HCT116 (cell line): ENCODE data around the gene SMG6. TPM values are rescaled to one million over a fixed set of nuclear protein-coding genes. Genes with fewer than 3 reads are reported as not detected.

ENCODE experiments used
- ATAC-seq: fragments of 200-7000 bp; cut with Tn5 transposase; 2 replicates; pipeline ENCODE4 v1.9.1; 2020; ENCODE audit warnings: mild to moderate bottlenecking, moderate library complexity
- BruUV-seq: library from RNA; stranded (reverse); fragments of 400-500 nt; replicated peaks from 2 replicates; lab custom pipeline; 2021; lab: Mats Ljungman, UMichigan
- CTCF ChIA-PET: fragments of 300-600 bp; sonication (Branson Sonifier 250); formaldehyde crosslinking; loops from one replicate; lab custom pipeline; 2021; ENCODE audit warnings: antibody characterized with exemption; lab: Charles Lee
- POLR2A ChIA-PET: fragments of 300-600, 350-600 bp; sonication (Branson Sonifier 250); formaldehyde crosslinking; loops from one replicate; lab custom pipeline; 2021; ENCODE audit warnings: antibody characterized with exemption; lab: Charles Lee
- RAD21 ChIA-PET, 2 experiments: fragments of 300-600 bp; sonication (Branson Sonifier 250); formaldehyde crosslinking; loops; one replicate each; lab custom pipeline; 2023; ENCODE audit warnings: low total read pairs in 2 of 2; ENCODE audit not compliant: uncharacterized antibody in 2 of 2, unreplicated experiment in 2 of 2, low non-redundant PET in 1 of 2; lab: Charles Lee
- DNase-seq: peaks from one replicate; pipeline ENCODE4 v3.0.0-alpha.2; 2010; ENCODE audit warnings: low read depth, low spot score
- H2AFZ ChIP-seq: fragments of 200-600 bp; shearing (Covaris generic), sonication (generic); 2 replicates; pipeline ENCODE4 v1.6.1; 2017; ENCODE audit warnings: low read depth, mixed run types, mixed read lengths, antibody characterized with exemption, low read length; ENCODE audit not compliant: poor library complexity, severe bottlenecking
- H3K27ac ChIP-seq: 2 replicates; pipeline ENCODE4 v1.5.1; 2012; ENCODE audit warnings: low read depth, low read length
- H3K27me3 ChIP-seq: fragments of 200-600 bp; sonication (generic); 2 replicates; pipeline ENCODE4 v1.6.1; 2016; ENCODE audit warnings: mixed run types, low read length, mixed read lengths; ENCODE audit not compliant: insufficient read depth
- H3K36me3 ChIP-seq, 2 experiments: fragments of 200-500 bp in 1 of 2; fragments of 200-600 bp in 1 of 2; sonication (Bioruptor generic) in 1 of 2; sonication (generic) in 1 of 2; 2 replicates each; pipeline versions ENCODE4 v1.5.1 to v1.6.1; 2014 to 2016; ENCODE audit warnings: low read length in 2 of 2, inconsistent platforms in 1 of 2, mixed read lengths in 1 of 2, mixed run types in 1 of 2; ENCODE audit not compliant: insufficient read depth in 2 of 2, control insufficient read depth in 1 of 2
- H3K4me1 ChIP-seq, 2 experiments: fragments of 200-600 bp in 1 of 2; sonication (generic) in 1 of 2; 2 replicates each; pipeline versions ENCODE4 v1.5.1 to v1.6.1; 2012 to 2017; ENCODE audit warnings: low read length in 2 of 2, inconsistent platforms in 1 of 2, mild to moderate bottlenecking in 1 of 2, mixed read lengths in 1 of 2, mixed run types in 1 of 2, moderate library complexity in 1 of 2; ENCODE audit not compliant: insufficient read depth in 2 of 2, control insufficient read depth in 1 of 2
- H3K4me2 ChIP-seq: fragments of 200-600 bp; sonication (generic); 2 replicates; pipeline ENCODE4 v1.6.1; 2017; ENCODE audit warnings: mixed run types, low read length, mixed read lengths
- H3K4me3 ChIP-seq, 2 experiments: fragments of 200-600 bp in 1 of 2; sonication (generic) in 1 of 2; replicated peaks in 1 of 2; 2 replicates each; pipeline ENCODE4 v1.5.1; 2011 to 2016; ENCODE audit warnings: low read length in 2 of 2, control low read depth in 1 of 2, low read depth in 1 of 2, mild to moderate bottlenecking in 1 of 2, mixed read lengths in 1 of 2, mixed run types in 1 of 2
- H3K79me2 ChIP-seq: fragments of 200-600 bp; sonication (generic); 2 replicates; pipeline ENCODE4 v1.6.1; 2017; ENCODE audit warnings: mild to moderate bottlenecking, mixed run types, low read length, moderate library complexity, mixed read lengths; ENCODE audit not compliant: insufficient read depth
- H3K9ac ChIP-seq: fragments of 200-600 bp; sonication (generic); 2 replicates; pipeline ENCODE4 v1.6.1; 2016; ENCODE audit warnings: low read length, mixed read lengths
- H3K9me2 ChIP-seq: fragments of 200-600 bp; sonication (generic), shearing (Covaris generic); 2 replicates; pipeline ENCODE4 v1.6.1; 2017; ENCODE audit warnings: mixed run types, mild to moderate bottlenecking, moderate library complexity; ENCODE audit not compliant: insufficient read depth
- H3K9me3 ChIP-seq, 2 experiments: fragments of 200-500 bp in 1 of 2; fragments of 200-600 bp in 1 of 2; sonication (Bioruptor generic) in 1 of 2; sonication (generic) in 1 of 2; 2 replicates each; pipeline ENCODE4 v1.6.1; 2014 to 2017; ENCODE audit warnings: low read length in 2 of 2, mixed read lengths in 2 of 2, inconsistent platforms in 1 of 2, low read depth in 1 of 2, mild to moderate bottlenecking in 1 of 2, mixed run types in 1 of 2, moderate library complexity in 1 of 2; ENCODE audit not compliant: control insufficient read depth in 1 of 2, insufficient read depth in 1 of 2
- H4K20me1 ChIP-seq: fragments of 200-600 bp; sonication (generic), shearing (Covaris generic); 2 replicates; pipeline ENCODE4 v1.6.1; 2017; ENCODE audit warnings: mixed run types, mild to moderate bottlenecking, moderate library complexity; ENCODE audit not compliant: insufficient read depth
- EGR1 ChIP-seq: IDR thresholded peaks from 2 replicates; pipeline ENCODE4 v1.6.1; 2012; ENCODE audit warnings: low read depth
- ELF1 ChIP-seq: IDR thresholded peaks from 2 replicates; pipeline ENCODE4 v1.6.1; 2012; ENCODE audit warnings: low read depth, borderline replicate concordance
- MAX ChIP-seq: IDR thresholded peaks from 2 replicates; pipeline ENCODE4 v1.6.1; 2012
- POLR2A ChIP-seq: IDR thresholded peaks from 2 replicates; pipeline ENCODE4 v1.7.0; 2011; ENCODE audit warnings: borderline replicate concordance; ENCODE audit not compliant: insufficient read depth, insufficient read length; ENCODE audit errors: extremely low read depth
- POLR2AphosphoS5 ChIP-seq: IDR thresholded peaks from 2 replicates; pipeline ENCODE4 v1.6.1; 2011; ENCODE audit warnings: mild to moderate bottlenecking, low read depth, low read length, moderate library complexity
- SIN3A ChIP-seq: IDR thresholded peaks from 2 replicates; pipeline ENCODE4 v1.6.1; 2012; ENCODE audit warnings: low read depth
- SP1 ChIP-seq: IDR thresholded peaks from 2 replicates; pipeline ENCODE4 v1.6.1; 2012; ENCODE audit warnings: low read depth
- ZFX ChIP-seq: fragments of 450-650 bp; IDR thresholded peaks from 2 replicates; pipeline ENCODE4 v1.6.1; 2017
- intact Hi-C: fragments of 100-400 bp; cut with micrococcal nuclease; formaldehyde crosslinking; loops from 2 replicates; pipeline ENCODE4 v1.10.0; 2022
- total RNA-seq: library from RNA; stranded (reverse); gene quantifications from one replicate; pipeline ENCODE4 v1.2.1, GENCODE V29; 2021; ENCODE audit not compliant: unreplicated experiment
- TF ChIP-seq, protein P1 (sequence below): IDR thresholded peaks from 2 replicates; pipeline ENCODE4 v1.6.1; 2011; ENCODE audit warnings: mild to moderate bottlenecking, low read length, moderate library complexity; ENCODE audit not compliant: insufficient replicate concordance; ENCODE audit errors: extremely low read depth

SMG6 gene
- total RNA-seq, 1 experiment from 2014 or later: 23.1 TPM

GRCh38 chr17:2025220-2025621, 278.4 kb downstream of the SMG6 start, which contains the start of gene RTN4RL1:
TSS of gene RTN4RL1 (minus strand) at chr17:2025334. CDS start at chr17:2024865, 469 bp downstream.
- H2AFZ ChIP-seq: peak within 1 kb of the TSS; percentile 38
- H3K4me3 ChIP-seq: peak within 1 kb of the TSS; percentile 58 to 63
- no peaks in the 10 kb centered on the region for H3K79me2 ChIP-seq
- ATAC-seq (peak; percentile 69), DNase-seq (peak; percentile 74)
- intact Hi-C loops: loop anchor here (1.0 kb wide), 1 partner anchor 117 kb away; no protein-coding TSS in a partner anchor
- ChIA-PET RAD21 (interaction anchor here (0.6 to 2.7 kb wide), 4 partner anchors 108 to 156 kb away, joined by 3 to 16 read pairs (median 8); no protein-coding TSS in a partner anchor), POLR2A (interaction anchor here (0.7 to 1.5 kb wide), 2 partner anchors 12 to 98 kb away, joined by 3 to 6 read pairs; no protein-coding TSS in a partner anchor), CTCF (interaction anchor here (0.5 to 3.9 kb wide), 12 partner anchors 18 to 406 kb away, joined by 3 to 76 read pairs (median 4); partner anchors contain the start of gene RILP)
- H3K4me1 ChIP-seq: peaks cover 11 to 30% of the 10 kb centered on the region in 2 experiments; a peak in 3 of 4 replicates
- no TSS peak for BruUV-seq
- peak within 1 kb of the TSS; percentile 63 for H3K9ac ChIP-seq
- H3K27ac ChIP-seq: peak within 1 kb of the TSS; percentile 20; the same call in 1 of the 2 replicates
- H3K36me3 ChIP-seq: no peaks in the 10 kb centered on the region
- H4K20me1 ChIP-seq: no peaks in the 10 kb centered on the region
- H3K9me2 ChIP-seq: no peaks in the 10 kb centered on the region
- no peaks in the 10 kb centered on the region for H3K27me3 ChIP-seq
- H3K4me2 ChIP-seq: peak within 1 kb of the TSS; percentile 92
- TF ChIP-seq SIN3A (no peak), POLR2AphosphoS5 (peak; percentile 46), MAX (no peak), POLR2A (no peak), SP1 (no peak), EGR1 (peak; percentile 91), ZFX (no peak)
- H3K9me3 ChIP-seq: no peaks in the 10 kb centered on the region

DNA sequence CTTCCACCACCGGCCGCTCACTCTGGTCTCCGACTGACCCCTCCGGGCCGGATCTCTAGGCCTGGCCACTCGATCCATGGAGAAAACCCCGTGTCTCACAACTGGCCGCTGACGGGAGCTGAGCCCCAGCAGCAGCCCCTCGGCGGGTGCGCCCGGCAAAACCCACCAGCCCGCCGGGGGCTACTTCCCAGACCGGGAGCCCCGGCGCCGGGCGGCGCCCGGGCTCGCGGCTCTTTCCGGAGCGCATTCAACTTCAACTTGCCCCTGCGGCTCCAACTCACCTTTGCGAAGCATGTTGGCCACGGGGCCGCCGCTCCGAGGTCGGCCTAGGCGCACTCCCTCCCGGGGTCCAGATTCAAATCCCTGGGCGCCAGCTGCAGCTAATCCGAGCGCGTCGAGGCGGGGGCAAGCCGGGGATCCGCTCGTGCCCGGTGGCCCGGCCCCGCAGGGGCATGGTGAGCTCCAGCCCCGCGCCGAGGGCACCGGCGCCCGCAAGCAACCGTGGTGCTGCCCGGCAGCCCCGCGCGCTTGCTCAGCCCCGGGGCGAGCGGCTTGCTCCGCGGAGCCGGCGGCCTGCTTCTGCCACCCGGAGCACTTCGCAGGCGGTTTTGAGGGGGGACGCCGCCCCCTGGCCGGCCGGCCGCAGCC, 278.9 kb downstream of the SMG6 start:
- H3K9me3 ChIP-seq: no peaks in the 10 kb centered on the region
- H3K4me1 ChIP-seq: peaks cover 11 to 29% of the 10 kb centered on the region in 2 experiments; a peak in 3 of 4 replicates
- BruUV-seq: no TSS peak
- ChIA-PET CTCF (interaction anchor here (0.5 to 3.9 kb wide), 10 partner anchors 18 to 407 kb away, joined by 3 to 76 read pairs (median 4); partner anchors contain the start of gene RILP), POLR2A (interaction anchor here (1.5 kb wide), 1 partner anchor 13 kb away, joined by 3 read pairs; no protein-coding TSS in a partner anchor), RAD21 (interaction anchor here (0.6 to 2.7 kb wide), 4 partner anchors 108 to 155 kb away, joined by 3 to 14 read pairs (median 4); no protein-coding TSS in a partner anchor)
- H3K27me3 ChIP-seq: no peaks in the 10 kb centered on the region
- H2AFZ ChIP-seq: no peak overlapping the region
- H3K4me2 ChIP-seq: peak overlapping the region; percentile 92
- peak overlapping the region; percentile 20; the same call in 1 of the 2 replicates for H3K27ac ChIP-seq
- no peaks in the 10 kb centered on the region for H4K20me1 ChIP-seq
- DNase-seq (no peak), ATAC-seq (peak; percentile 12)
- intact Hi-C loops: loop anchor here (1.0 kb wide), 1 partner anchor 116 kb away; no protein-coding TSS in a partner anchor
- peak overlapping the region; percentile 58 to 63 for H3K4me3 ChIP-seq
- H3K36me3 ChIP-seq: no peaks in the 10 kb centered on the region
- no peaks in the 10 kb centered on the region for H3K79me2 ChIP-seq
- 0 out of 2 replicates have a peak, but pooled peaks have one; percentile 23 for TF ChIP-seq MAX
- no peak for TF ChIP-seq ELF1
- TF ChIP-seq SIN3A: no peak
- TF ChIP-seq ZFX: peak; percentile 31; the same call in 1 of the 2 replicates
- TF ChIP-seq, protein P1, sequence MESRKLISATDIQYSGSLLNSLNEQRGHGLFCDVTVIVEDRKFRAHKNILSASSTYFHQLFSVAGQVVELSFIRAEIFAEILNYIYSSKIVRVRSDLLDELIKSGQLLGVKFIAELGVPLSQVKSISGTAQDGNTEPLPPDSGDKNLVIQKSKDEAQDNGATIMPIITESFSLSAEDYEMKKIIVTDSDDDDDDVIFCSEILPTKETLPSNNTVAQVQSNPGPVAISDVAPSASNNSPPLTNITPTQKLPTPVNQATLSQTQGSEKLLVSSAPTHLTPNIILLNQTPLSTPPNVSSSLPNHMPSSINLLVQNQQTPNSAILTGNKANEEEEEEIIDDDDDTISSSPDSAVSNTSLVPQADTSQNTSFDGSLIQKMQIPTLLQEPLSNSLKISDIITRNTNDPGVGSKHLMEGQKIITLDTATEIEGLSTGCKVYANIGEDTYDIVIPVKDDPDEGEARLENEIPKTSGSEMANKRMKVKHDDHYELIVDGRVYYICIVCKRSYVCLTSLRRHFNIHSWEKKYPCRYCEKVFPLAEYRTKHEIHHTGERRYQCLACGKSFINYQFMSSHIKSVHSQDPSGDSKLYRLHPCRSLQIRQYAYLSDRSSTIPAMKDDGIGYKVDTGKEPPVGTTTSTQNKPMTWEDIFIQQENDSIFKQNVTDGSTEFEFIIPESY: no peak
- H3K9me2 ChIP-seq: no peaks in the 10 kb centered on the region
- peak overlapping the region; percentile 63 for H3K9ac ChIP-seq
